GM21576 (cell line): ENCODE results near the gene IGSF23.
"Not testable (repeated sequence)": the region's sequence is repeated elsewhere in the genome, so short reads cannot be mapped to it uniquely, and the experiment has no call there.

Experiments used
- ATAC-seq: cut with Tn5 transposase; IDR thresholded peaks from one replicate; pipeline ENCODE4 v1.9.1; 2021; ENCODE audit warnings: mild to moderate bottlenecking, moderate library complexity; ENCODE audit not compliant: unreplicated experiment

IGSF23 gene

DNA sequence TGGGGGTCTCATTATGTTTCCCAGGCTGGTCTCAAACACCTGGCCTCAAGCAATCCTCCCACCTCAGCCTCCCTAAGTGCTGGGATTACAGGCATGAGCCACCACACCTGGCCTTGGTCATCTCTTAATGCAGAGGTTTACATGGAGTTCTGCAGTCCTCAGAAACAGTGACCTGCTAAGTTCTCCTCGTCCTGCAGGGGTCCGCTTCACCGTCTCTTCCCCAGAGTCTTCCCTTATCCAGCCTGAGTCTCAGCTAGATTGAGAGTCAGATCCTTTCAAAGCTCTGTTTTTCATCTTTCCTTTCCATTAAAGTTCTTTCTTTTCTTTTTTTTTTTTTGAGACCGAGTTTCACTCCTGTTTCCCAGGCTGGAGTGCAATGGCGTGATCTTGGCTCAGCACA lies 2.9 kb upstream of the IGSF23 start:
- ATAC-seq: not testable (repeated sequence)

DNA sequence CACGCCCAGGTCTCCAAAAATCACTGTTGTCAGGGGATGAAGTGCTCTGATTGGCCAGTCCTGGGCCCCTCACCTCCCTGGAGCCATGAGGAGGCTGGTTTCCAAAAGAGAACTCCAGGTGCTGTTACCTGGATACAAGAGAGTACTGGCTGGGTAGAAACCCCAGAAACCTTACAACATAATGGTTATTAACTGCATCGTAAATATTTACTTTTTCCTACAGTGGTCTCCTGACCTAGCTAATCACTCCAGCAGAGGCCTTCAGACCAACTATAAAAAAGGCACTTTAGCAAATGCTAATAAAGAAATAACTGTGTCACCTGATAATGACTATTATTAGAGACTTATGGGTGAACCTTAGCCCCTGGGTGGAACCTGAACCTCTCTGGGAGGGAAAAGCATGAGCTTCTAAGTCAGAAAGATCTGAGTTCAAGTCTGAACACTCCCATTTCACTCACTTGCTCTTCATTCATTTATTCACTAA lies 1.5 kb upstream of the IGSF23 start:
- ATAC-seq: no peak

DNA sequence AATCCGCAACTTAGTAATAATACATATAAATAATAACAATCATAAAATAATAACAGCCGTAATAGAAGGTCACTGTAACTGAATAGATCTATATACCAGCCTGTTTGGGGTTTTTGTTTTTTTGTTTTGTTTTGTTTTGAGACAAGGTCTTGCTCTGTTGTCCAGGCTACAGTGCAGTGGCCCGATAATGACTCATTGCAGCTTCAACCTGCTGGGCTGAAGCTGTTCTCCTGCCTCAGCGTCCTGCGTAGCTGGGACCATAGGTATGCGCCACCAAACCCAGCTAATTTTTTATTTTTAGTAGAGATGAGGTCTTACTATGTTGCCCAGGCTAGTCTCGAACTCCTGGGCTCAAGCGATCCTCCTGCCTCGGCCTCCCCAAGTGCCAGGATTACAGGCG lies 950 bp downstream of the IGSF23 start:
- ATAC-seq: no peak

DNA sequence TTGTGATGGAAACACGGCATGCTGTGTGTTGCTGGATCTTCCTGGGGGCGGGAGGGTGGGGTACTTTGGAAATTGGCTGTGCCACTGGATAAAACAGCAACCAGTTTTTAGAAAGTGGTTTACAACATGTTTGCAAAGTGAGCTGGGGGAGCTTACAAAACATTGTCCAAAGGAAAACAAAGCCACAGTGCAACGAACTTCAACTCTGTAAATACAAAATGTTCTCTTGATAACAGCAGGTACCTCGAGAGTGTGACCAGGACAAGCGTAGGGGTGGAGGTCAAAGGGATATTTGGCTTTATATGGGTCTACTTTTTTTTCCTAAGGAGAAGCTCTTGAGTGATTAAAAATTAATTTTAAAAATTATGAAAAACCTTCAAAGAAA lies 2.5 kb downstream of the IGSF23 start:
- no peak for ATAC-seq

DNA sequence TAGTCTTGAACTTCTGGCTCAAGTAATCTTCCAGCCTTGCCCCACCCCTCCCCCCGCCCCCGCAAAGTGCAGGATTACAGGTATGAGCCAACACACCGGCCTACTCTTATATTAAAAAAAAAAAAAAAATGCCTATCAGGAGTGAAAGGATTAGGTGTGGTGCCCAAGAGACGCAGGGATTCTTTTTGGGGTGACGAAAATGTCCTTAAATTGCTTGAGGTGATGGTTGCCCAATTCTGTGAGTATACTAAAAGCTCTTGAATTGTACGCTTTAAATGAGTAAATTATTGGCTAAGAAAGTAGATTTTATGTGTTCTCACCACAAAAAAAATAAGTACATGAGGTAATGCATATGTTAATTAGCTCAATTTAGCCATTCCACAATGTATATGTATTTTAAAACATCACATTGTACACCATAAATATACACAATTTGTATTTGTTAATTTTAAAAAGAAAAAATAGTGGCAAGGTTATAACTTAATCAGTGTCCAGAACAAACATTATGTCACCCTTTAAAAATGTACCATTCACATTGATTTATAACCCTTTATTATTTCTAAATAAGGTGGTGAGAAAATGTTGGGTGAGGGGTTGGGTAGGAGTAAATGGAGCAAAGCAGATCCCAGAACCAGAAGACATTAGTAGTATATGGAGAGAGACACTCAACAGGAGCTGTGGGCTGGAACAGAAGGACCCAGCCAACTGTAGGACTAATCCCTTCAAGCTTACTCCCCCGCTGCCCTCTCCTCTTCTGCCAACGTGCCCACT lies 3.9 kb downstream of the IGSF23 start:
- no peak for ATAC-seq

DNA sequence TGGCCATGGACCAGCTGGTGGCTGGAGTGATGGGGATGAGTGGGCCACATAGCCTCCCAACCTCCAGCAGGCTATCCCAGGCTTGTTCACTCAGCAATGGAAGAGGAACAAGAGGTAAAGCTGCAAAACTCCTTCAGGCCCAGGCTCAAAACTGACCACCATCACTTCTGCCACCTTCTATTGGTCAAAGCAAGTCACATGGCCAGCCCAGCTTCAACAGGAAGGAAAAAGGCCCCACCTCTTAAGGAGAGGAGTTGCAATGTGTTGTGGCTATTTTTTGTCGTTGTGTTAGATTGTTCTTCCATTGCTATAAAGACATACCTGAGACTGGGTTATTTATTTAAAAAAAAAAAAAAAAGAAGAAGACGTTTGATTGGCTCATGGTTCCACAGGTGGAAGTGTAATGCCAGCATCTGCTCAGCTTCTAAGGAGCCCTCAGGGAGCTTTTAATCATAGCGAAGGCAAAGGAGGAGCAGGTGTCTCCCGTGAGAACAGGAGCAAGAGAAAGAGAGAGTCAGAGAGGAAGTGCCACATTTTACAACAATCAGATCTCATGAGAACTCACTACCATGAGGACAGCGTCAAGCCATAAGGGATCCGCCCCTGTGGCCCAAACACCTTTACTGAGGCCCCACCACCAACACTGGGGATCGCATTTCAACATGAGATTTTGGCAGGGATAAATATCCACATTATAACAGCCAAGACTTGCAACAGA lies 5.4 kb downstream of the IGSF23 start:
- ATAC-seq: no peak

DNA sequence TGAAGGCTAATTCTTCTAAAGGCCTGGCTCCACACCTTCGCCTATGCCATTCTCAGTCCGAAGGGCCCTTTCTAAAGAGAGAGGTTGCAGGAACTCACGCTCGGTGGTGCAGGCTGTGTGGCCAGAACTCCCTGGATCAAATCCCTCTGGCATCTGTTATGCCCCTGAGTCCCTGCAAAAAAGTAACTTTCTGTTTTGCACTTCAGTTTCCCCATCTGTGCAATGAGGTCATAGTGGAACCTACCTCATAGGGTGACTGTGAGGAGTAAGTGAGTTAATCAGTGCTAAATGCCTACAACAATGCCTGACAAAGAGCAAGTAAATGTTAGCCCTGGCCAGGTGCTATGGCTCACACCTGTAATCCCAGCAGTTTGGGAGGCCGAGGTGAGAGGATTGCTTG lies 7.3 kb downstream of the IGSF23 start:
- ATAC-seq: no peak

DNA sequence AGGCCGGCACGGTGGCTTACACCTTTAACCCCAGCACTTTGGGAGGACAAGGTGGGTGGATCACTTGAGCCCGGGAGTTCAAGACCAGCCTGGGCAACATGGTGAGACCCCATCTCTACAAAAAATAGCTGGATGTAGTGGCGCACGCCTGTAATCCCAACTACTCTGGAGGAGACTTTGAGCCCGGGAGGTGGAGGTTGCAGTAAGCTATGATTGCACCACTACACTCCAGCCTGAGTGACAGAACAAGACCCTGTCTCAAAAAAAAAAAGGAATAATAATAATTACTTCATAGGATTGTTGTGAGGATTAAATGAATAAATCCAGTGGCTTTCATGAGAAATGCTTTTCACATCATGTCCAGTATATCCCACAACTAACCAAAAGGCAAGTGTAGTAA lies 8.0 kb downstream of the IGSF23 start:
- no peak for ATAC-seq

DNA sequence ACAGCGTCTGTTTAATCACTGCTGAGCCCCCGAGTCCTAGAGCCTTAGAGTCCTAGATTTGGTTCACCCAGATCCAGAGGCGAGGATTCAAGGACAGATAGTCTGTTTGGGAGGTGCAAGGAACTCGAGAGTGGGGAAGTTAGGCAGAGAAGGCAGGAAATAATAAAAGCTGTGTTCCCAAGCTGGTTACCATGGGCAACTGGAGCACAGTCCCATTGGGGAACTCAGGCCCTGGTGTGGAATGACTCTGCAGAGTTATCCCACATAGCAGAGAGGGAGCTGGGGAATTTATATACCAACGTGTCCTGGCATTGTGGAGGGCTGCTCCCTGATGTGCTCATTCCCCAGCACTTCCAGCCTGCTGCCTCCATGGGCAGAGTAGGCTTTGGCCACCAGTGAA lies 9.7 kb downstream of the IGSF23 start:
- ATAC-seq: no peak

DNA sequence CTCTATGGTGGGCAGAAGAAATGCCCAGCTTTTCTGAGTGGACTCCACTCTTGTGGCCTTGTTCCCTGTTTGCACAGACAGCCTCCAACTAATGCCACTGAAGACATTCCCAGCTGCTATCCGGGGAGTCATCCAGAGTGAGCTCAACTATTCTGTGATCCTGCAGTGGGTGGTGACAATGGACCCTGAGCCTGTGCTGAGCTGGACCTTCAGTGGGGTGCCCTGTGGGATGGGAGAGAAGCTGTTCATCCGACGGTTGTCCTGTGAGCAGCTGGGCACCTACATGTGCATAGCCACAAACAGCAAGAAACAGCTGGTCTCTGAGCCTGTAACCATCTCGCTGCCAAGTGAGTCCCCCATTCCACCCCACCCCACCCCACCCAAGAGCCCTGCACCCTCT lies 10.3 kb downstream of the IGSF23 start:
- ATAC-seq: no peak

DNA sequence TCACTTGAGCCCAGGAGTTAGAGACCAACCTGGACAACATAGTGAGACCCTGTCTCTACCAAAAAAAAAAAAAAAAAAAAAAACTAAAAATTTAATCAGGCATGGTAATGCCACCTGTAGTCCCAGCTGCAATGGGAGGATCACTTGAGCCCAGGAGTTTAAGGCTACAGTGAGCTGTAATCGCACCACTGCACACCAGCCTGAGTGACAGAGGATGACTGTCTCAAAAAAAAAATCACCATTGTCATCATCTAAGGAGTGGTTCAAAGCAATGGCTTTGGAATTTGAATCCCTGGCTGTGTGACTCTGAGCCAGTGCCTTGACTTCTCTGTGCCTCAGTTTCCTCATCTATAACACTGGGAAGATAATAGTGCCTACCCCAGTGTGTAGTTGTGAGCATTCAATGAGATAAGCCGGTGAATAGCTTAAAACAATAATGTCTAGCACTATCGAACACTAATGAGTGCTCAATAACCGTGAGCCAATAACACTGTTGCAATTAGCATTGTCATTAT lies 11.5 kb downstream of the IGSF23 start:
- ATAC-seq: no peak

DNA sequence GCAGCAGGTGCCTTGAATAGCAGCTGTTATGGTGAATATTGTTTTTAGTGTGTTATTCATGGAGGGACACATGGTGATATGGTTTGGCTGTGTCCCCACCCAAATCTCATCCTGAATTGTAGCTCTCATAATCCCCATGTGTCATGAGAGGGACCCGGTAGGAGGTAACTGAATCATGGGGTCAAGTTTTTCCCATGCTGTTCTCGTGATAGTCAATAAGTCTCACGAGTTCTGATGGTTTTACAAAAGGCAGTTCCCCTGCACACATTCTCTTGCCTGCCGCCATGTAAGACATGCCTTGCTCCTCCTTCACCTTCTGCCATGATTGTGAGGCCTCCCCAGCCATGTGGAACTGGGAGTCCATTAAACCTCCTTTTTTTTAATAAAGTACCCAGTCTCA lies 12.3 kb downstream of the IGSF23 start:
- ATAC-seq: not testable (repeated sequence)

DNA sequence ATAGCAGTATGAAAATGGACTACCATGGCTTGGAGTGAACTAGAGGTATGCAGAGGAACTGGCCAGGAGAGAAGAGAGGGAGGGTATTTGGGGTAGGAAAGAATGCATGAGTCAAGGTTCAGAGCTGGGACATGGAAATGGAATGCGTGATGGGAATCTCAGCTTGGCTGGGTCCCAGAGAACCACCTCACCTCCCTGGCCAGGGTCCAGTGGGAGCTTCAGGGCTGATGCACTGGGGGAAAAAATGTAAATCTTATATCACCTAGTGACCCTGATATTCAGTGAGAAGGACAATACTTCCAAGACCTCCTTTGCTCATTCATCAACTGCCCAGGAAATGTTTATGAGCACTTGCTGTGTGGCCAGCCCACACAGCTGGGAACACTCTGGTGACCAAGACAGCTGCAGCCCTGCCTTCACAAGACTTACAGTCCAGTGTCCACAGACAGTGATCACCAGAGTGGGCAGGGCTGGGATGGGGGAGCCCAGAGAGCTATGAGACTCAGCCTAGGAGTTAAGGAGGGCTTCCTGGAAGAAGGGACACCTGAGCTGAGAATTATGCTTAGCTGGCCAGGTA lies 12.8 kb downstream of the IGSF23 start:
- no peak for ATAC-seq

DNA sequence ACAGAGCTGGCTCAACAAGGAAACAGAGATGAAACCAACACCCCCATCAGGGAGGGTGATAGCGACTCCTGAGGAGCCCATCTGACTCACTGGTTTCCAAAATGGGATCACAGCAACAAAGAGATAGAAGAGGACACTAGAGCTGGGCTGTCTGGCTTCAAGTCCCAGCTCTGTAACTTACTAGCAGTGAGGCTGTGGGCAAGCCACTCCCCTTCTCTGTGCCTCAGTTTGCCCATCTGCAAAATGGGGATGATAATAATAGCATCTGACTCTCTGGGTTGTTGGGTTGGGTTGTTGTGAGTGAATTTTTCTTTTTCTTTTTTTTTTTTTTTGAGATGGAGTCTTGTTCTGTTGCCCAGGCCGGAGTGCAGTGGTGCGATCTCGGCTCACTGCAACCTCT lies 14.3 kb downstream of the IGSF23 start:
- ATAC-seq: no peak

DNA sequence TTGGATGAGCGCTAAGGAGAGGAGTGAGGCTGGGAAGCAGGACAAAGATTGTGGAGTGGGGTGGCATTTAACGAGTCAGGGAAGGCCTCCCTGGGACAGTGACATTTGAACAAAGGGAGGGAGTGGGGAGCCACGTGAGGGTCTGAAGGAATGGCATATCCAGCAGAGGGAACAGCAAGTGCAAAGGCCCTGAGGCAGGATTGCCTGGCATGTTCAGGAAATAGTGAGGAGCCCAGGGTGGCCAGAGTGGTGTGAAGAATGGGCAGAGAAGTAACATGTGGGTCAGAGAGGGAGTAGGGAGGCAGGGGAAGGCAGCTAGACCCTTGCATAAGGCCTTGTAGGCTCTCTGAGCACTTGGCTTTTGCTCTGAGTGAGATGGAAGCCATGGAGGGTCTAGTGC lies 15.4 kb downstream of the IGSF23 start:
- no peak for ATAC-seq

DNA sequence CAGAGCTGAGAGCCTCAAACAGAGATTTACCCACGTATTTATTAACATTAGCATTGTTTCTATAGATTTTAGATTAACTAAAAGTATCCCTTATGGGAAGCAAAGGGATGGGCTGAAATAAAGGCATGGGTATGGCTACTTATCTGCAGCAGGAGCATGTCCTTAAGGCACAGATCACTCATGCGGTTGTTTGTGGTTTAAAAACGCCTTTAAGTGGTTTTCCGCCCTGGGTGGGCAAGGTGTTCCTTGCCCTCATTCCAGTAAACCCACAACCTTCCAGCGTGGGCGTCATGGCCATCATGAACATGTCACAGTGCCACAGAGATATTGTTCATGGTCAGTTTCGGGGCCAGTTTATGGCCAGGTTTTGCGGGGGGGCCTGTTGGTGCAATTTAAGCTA lies 18.2 kb downstream of the IGSF23 start:
- ATAC-seq: not testable (repeated sequence)

DNA sequence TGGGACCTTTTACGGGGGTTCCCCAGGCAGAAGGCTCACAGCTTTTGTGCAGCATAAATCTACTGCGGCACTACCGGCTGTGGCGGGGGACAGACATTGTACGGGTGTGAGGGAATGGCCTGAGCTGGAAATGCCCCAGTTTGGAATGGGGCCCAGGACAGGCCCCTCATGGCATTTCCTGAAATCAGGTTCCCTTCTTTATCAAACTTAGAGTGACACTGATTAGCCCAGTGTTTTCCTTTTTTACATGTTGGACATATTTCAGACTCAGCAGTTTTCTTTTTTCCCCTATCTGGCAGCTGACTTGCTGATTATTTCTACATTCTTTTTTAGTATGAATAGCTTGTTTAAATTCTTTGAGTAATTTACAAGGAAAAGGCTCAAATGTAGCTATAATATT lies 20.7 kb downstream of the IGSF23 start:
- not testable (repeated sequence) for ATAC-seq

DNA sequence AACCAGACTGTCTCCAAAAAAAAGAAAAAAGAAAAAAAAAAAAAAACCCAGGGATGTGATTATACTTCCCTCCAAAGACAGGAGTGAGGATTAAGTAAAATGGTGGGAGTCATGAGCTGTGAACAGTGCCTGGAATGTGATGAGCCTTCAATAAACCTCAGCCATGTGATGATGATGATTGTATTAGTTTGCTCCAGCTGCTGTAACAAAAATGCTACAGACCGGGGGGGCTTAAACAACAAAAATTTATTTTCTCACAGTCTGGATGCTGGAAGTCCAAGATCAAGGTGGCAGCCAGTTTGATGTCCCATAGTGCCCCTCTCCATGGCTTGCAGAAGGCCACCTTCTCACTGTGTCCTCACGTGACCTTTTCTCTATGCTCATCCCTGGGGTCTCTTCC lies 21.4 kb downstream of the IGSF23 start:
- no peak for ATAC-seq

DNA sequence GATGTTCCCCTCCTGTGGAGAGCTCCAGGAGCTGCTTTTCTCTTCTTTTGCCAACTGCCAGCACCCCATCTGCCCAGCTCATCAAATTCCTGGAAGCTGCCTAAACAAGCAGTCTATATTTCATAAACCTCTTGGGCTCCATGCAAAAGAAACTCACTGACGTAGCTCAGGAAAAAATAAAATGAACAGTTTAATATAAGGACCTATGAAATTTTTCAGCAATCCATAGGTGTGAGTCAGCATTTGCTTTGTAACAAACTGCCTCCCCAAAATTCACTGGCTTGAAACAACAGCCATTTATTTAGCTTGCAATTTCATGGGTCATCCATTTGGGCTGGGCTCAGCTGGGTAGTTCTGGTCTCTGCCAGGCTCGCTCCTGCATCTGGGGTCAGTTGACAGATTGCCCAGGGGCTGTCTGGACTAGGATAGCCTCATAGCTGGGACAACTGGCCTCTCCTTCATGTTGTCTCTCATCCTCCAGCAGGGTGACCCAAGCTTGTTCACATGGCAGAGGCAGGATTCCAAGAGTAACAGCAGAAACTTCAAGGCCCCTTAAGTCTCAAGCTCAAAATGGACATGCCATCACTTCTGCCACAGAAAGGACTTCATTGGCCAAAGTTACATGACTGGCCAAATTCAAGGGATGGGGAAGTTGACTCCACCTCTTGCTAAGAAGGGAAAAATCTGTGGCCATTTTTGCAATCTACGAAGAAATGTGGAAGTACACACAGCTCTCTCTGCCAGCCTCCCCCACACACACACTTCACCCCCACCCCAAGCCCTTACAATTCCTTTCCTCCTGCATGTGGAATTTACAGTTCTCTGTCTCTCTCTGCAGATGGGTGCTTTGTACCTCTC lies 22.4 kb downstream of the IGSF23 start:
- no peak for ATAC-seq

DNA sequence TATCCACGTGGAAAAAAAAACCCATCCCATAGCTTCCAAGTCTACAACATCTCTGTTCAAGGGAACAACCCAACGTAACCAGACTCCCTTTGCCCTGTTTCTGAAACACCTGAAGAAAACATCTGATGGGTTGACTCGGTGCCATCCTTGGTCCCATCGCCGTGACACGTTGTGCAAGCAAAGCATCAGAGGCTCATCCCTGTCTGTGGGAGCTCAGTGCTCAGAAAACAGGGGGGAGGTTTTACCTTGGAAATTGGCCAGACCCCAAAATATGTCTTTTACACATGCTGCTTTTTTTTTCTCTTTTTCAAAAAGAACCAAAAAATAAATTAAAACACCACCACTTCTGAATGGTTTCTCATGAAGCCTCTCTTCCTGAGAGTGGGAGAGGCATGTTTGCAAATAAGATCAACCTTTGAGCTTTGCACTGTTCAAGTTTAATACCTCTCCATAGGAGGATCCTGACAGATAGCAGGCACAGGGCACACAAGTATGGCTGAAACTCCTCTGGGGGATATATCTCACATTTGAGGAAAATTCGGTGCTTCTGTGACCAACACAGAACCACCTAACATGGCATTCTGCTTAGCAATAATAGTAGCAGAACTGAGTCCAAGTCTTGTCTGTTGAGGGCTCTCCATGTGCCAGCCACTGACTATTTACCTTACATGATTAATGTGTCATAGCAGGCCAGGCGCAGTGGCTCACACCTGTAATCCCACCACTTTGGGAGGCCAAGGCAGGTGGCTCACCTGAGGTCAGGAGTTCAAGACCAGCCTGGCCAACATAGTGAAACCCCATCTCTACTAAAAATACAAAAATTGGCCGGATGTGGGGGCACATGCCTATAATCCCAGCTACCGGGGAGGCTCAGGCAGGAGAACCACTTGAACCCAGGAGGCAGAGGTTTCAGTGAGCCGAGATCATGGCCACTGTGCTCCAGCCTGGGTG lies 23.4 kb downstream of the IGSF23 start:
- ATAC-seq: no peak
